ENCODE measurements around the gene NAA20. TPM values are rescaled to one million over a fixed set of nuclear protein-coding genes. Genes with fewer than 3 reads are reported as not detected.

Gene NAA20
- total and polyA plus RNA-seq, 2 donors (not counting 1 experiment from before 2014, with no cell fraction given), result 20.3 to 27.1 TPM

DNA sequence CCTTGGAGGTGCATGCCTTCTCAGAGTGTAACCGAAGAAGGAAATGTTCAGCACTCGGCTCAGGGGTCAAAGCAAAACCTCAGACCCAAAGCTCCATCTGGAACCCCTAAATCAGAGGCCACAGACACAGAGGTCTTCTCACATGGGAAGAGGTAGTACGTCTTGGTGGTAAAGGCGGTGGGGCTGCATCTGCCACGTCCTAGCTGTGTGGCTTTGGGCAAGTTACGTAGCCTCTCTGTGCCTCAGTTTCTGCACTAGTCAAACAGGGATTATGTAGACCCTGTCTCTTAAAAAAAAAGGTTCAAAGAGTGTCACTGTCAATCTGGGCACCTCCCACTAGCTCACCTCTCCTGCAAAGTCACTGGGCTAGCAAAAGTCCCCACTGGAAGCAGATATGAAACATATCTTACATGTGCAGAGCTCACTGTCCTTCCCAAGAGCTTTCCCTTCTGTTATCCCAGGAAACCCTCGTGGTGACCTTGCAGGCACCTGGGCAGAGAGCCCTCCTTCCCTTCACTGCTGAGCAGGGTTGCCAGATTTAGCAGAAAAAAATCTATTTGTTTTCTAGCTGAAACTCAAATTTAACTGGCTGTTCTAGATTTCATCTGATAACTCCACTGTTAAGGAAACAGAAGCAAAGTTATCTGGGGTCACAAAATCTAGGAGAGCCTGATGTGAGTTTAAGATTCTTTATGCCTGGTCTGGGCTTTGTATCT lies 18.0 kb upstream of the NAA20 start:
- peaks cover 12% of the 10 kb centered on the region in 2 donors for H3K4me1 ChIP-seq (ENCODE audit: control insufficient read depth in 2 of 2, insufficient read depth in 2 of 2, low read length in 2 of 2)
- no peaks in the 10 kb centered on the region for H4K20me1 ChIP-seq (ENCODE audit: control insufficient read depth, insufficient read depth, low read length, poor library complexity, severe bottlenecking)
- intact Hi-C loops (cut with micrococcal nuclease), result no loop called here
- DNase-seq (no peak), ATAC-seq (ENCODE audit: low read depth) (no peak)
- no peak overlapping the region for H3K9ac ChIP-seq (ENCODE audit: low read length)
- Mint-ChIP-seq H3K4me1 (peaks cover 13% of the 10 kb centered on the region), H3K27ac (no peak overlapping the region), H3K4me3 (no peak overlapping the region), H3K9me3 (ENCODE audit: insufficient read depth) (no peaks in the 10 kb centered on the region), H3K27me3 (peaks cover 35% of the 10 kb centered on the region)
- CTCF ChIA-PET, result interaction anchor here (0.8 to 8.1 kb wide), 5 partner anchors 18 to 304 kb away, joined by 3 to 87 read pairs (median 3); partner anchors contain the start of gene NAA20
- WGBS (ENCODE audit: insufficient coverage), result 64% methylated on average over 7 of the region's 7 CpGs
- no peak overlapping the region for H3K4me3 ChIP-seq (ENCODE audit: control extremely low read depth in 1 of 5, extremely low read depth in 1 of 5, insufficient read depth in 1 of 5, low read depth in 2 of 5, low read length in 4 of 5)
- H3K27ac ChIP-seq (ENCODE audit: low read length in 2 of 2), result no peak overlapping the region
- TF ChIP-seq EZH2 (IDR thresholded peaks at IDR 0.05; ENCODE audit: borderline replicate concordance, insufficient read depth, low read depth, low read length, poor library complexity, severe bottlenecking), result no peak
- TF ChIP-seq, protein P1, sequence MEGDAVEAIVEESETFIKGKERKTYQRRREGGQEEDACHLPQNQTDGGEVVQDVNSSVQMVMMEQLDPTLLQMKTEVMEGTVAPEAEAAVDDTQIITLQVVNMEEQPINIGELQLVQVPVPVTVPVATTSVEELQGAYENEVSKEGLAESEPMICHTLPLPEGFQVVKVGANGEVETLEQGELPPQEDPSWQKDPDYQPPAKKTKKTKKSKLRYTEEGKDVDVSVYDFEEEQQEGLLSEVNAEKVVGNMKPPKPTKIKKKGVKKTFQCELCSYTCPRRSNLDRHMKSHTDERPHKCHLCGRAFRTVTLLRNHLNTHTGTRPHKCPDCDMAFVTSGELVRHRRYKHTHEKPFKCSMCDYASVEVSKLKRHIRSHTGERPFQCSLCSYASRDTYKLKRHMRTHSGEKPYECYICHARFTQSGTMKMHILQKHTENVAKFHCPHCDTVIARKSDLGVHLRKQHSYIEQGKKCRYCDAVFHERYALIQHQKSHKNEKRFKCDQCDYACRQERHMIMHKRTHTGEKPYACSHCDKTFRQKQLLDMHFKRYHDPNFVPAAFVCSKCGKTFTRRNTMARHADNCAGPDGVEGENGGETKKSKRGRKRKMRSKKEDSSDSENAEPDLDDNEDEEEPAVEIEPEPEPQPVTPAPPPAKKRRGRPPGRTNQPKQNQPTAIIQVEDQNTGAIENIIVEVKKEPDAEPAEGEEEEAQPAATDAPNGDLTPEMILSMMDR (IDR thresholded peaks at IDR 0.05), result no peak
- H3K4me2 ChIP-seq (replicated peaks; ENCODE audit: low read depth, low read length, poor library complexity, severe bottlenecking), result no peak overlapping the region
- H3K9me3 ChIP-seq (ENCODE audit: control extremely low read depth in 1 of 3, control insufficient read depth in 2 of 3, insufficient read depth in 1 of 3, low read length in 2 of 3), result no peaks in the 10 kb centered on the region
- H3K27me3 ChIP-seq (replicated peaks in 1 of 4; ENCODE audit: control extremely low read depth in 1 of 4, control insufficient read depth in 3 of 4, insufficient read depth in 4 of 4, low read length in 3 of 4), result peaks cover 0 to 4% (median 0%) of the 10 kb centered on the region in 4 experiments
- POLR2A ChIA-PET, result no interaction called here
- H2AFZ ChIP-seq (ENCODE audit: insufficient read depth, low read depth, low read length, poor library complexity, severe bottlenecking), result no peak overlapping the region
- H3K36me3 ChIP-seq (replicated peaks in 1 of 2; ENCODE audit: control extremely low read depth in 1 of 2, control insufficient read depth in 1 of 2, extremely low read depth in 1 of 2, insufficient read depth in 2 of 2, low read length in 1 of 2), result no peaks in the 10 kb centered on the region
- no peaks in the 10 kb centered on the region for H3K79me2 ChIP-seq (ENCODE audit: control insufficient read depth, insufficient read depth, low read length)
